ENCODE data around the gene SFXN3. TPM values are rescaled to one million over a fixed set of nuclear protein-coding genes. Genes with fewer than 3 reads are reported as not detected.

SFXN3 gene
- total and polyA plus RNA-seq, 2 of the 13 experiments (the other 11 are each of a cell fraction or from before 2014, with no cell fraction given): 16.8 to 71.5 TPM

DNA sequence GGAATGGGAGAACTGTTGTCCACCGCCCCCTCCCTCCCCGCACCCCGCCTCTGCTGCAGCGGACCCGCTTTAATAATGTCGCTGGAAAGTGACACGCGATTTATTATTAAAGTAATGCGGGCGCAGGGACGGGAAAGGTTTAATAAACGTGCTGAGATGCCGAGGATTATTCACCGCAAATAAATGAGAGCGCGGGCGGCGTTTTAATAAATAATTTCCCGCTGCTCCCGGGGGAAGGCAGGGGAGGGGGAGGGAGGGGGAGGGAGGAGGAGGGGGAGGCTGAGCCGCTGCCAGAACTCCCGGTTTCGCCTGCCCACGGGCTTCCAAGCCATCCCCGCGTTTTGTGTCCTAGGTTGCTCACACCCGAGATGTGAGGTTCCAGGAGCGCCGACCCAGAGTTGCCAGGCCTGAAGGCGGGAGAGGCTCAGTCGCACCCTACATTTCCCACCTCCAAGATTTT, 35.9 kb downstream of the SFXN3 start (continued):
- TF ChIP-seq, protein P1, sequence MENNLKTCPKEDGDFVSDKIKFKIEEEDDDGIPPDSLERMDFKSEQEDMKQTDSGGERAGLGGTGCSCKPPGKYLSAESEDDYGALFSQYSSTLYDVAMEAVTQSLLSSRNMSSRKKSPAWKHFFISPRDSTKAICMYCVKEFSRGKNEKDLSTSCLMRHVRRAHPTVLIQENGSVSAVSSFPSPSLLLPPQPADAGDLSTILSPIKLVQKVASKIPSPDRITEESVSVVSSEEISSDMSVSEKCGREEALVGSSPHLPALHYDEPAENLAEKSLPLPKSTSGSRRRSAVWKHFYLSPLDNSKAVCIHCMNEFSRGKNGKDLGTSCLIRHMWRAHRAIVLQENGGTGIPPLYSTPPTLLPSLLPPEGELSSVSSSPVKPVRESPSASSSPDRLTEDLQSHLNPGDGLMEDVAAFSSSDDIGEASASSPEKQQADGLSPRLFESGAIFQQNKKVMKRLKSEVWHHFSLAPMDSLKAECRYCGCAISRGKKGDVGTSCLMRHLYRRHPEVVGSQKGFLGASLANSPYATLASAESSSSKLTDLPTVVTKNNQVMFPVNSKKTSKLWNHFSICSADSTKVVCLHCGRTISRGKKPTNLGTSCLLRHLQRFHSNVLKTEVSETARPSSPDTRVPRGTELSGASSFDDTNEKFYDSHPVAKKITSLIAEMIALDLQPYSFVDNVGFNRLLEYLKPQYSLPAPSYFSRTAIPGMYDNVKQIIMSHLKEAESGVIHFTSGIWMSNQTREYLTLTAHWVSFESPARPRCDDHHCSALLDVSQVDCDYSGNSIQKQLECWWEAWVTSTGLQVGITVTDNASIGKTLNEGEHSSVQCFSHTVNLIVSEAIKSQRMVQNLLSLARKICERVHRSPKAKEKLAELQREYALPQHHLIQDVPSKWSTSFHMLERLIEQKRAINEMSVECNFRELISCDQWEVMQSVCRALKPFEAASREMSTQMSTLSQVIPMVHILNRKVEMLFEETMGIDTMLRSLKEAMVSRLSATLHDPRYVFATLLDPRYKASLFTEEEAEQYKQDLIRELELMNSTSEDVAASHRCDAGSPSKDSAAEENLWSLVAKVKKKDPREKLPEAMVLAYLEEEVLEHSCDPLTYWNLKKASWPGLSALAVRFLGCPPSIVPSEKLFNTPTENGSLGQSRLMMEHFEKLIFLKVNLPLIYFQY (CRISPR knock-in tag; IDR thresholded peaks at IDR 0.05; ENCODE audit: borderline replicate concordance): no peak
- TF ChIP-seq, protein P2, sequence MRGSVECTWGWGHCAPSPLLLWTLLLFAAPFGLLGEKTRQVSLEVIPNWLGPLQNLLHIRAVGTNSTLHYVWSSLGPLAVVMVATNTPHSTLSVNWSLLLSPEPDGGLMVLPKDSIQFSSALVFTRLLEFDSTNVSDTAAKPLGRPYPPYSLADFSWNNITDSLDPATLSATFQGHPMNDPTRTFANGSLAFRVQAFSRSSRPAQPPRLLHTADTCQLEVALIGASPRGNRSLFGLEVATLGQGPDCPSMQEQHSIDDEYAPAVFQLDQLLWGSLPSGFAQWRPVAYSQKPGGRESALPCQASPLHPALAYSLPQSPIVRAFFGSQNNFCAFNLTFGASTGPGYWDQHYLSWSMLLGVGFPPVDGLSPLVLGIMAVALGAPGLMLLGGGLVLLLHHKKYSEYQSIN (CRISPR knock-in tag; IDR thresholded peaks at IDR 0.05; ENCODE audit: borderline replicate concordance): no peak
- no peak for TF ChIP-seq IRF2 (CRISPR knock-in tag; IDR thresholded peaks at IDR 0.05)
- no peak for TF ChIP-seq ZFP36L2 (CRISPR knock-in tag; IDR thresholded peaks at IDR 0.05)
- TF ChIP-seq, protein P3, sequence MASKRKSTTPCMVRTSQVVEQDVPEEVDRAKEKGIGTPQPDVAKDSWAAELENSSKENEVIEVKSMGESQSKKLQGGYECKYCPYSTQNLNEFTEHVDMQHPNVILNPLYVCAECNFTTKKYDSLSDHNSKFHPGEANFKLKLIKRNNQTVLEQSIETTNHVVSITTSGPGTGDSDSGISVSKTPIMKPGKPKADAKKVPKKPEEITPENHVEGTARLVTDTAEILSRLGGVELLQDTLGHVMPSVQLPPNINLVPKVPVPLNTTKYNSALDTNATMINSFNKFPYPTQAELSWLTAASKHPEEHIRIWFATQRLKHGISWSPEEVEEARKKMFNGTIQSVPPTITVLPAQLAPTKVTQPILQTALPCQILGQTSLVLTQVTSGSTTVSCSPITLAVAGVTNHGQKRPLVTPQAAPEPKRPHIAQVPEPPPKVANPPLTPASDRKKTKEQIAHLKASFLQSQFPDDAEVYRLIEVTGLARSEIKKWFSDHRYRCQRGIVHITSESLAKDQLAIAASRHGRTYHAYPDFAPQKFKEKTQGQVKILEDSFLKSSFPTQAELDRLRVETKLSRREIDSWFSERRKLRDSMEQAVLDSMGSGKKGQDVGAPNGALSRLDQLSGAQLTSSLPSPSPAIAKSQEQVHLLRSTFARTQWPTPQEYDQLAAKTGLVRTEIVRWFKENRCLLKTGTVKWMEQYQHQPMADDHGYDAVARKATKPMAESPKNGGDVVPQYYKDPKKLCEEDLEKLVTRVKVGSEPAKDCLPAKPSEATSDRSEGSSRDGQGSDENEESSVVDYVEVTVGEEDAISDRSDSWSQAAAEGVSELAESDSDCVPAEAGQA (IDR thresholded peaks at IDR 0.05; ENCODE audit: low read depth): 0 out of 2 replicates have a peak, but pooled peaks have one; percentile 0
- TF ChIP-seq, protein P3 (CRISPR knock-in tag; IDR thresholded peaks at IDR 0.05; ENCODE audit: borderline replicate concordance): no peak
- TF ChIP-seq ASH2L (IDR thresholded peaks at IDR 0.05; ENCODE audit: insufficient read length, low read depth, low read length): no peak
- TF ChIP-seq NCOA2 (CRISPR knock-in tag; IDR thresholded peaks at IDR 0.05): no peak
- no peak for TF ChIP-seq TRIM24 (CRISPR knock-in tag; IDR thresholded peaks at IDR 0.05)
- TF ChIP-seq, protein P4, sequence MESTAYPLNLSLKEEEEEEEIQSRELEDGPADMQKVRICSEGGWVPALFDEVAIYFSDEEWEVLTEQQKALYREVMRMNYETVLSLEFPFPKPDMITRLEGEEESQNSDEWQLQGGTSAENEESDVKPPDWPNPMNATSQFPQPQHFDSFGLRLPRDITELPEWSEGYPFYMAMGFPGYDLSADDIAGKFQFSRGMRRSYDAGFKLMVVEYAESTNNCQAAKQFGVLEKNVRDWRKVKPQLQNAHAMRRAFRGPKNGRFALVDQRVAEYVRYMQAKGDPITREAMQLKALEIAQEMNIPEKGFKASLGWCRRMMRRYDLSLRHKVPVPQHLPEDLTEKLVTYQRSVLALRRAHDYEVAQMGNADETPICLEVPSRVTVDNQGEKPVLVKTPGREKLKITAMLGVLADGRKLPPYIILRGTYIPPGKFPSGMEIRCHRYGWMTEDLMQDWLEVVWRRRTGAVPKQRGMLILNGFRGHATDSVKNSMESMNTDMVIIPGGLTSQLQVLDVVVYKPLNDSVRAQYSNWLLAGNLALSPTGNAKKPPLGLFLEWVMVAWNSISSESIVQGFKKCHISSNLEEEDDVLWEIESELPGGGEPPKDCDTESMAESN (CRISPR knock-in tag; conservative IDR thresholded peaks at IDR 0.05): no peak
- TF ChIP-seq, protein P5, sequence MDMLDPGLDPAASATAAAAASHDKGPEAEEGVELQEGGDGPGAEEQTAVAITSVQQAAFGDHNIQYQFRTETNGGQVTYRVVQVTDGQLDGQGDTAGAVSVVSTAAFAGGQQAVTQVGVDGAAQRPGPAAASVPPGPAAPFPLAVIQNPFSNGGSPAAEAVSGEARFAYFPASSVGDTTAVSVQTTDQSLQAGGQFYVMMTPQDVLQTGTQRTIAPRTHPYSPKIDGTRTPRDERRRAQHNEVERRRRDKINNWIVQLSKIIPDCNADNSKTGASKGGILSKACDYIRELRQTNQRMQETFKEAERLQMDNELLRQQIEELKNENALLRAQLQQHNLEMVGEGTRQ (IDR thresholded peaks at IDR 0.05; ENCODE audit: low read depth, low read length): no peak
- TF ChIP-seq, protein P5 (CRISPR knock-in tag; IDR thresholded peaks at IDR 0.05; ENCODE audit: borderline replicate concordance): no peak
- peak; percentile 58 for TF ChIP-seq HNRNPK (IDR thresholded peaks at IDR 0.05; ENCODE audit: low read depth, low read length, poor library complexity, severe bottlenecking)
- no peak for TF ChIP-seq ZSCAN30 (CRISPR knock-in tag; IDR thresholded peaks at IDR 0.05)
